Measurements from ENCODE around the gene LCE2B. TPM values are rescaled to one million over a fixed set of nuclear protein-coding genes. Genes with fewer than 3 reads are reported as not detected.

The LCE2B gene
- total RNA-seq, 2 experiments from 2014 or later: not detected

Other genes starting within 250 kb of the LCE2B start
- gene LCE5A, start 175.3 kb upstream of the LCE2B start, total RNA-seq: not detected
- gene CRCT1, start 171.6 kb upstream of the LCE2B start, total RNA-seq: not detected
- not detected for gene LCE3E, start 119.3 kb upstream of the LCE2B start, total RNA-seq
- gene LCE3D, start 105.6 kb upstream of the LCE2B start, total RNA-seq: not detected
- not detected for gene LCE3C, start 85.9 kb upstream of the LCE2B start, total RNA-seq
- not detected for gene LCE3B, start 72.3 kb upstream of the LCE2B start, total RNA-seq
- not detected for gene LCE3A, start 63.0 kb upstream of the LCE2B start, total RNA-seq
- gene LCE2D, start 22.7 kb upstream of the LCE2B start, total RNA-seq: not detected
- not detected for gene LCE2C, start 10.8 kb upstream of the LCE2B start, total RNA-seq
- gene LCE2A, start 12.2 kb downstream of the LCE2B start, total RNA-seq: not detected
- not detected for gene LCE4A, start 22.0 kb downstream of the LCE2B start, total RNA-seq
- not detected for gene KPRP, start 71.9 kb downstream of the LCE2B start, total RNA-seq
- not detected for gene LCE1F, start 89.0 kb downstream of the LCE2B start, total RNA-seq
- not detected for gene LCE1E, start 100.1 kb downstream of the LCE2B start, total RNA-seq
- gene LCE1D, start 110.6 kb downstream of the LCE2B start, total RNA-seq: not detected
- gene LCE1C, start 120.5 kb downstream of the LCE2B start, total RNA-seq: not detected
- not detected for gene LCE1B, start 125.8 kb downstream of the LCE2B start, total RNA-seq
- gene LCE1A, start 141.3 kb downstream of the LCE2B start, total RNA-seq: not detected
- gene LCE6A, start 156.7 kb downstream of the LCE2B start, total RNA-seq: not detected
- gene LCE7A, start 173.9 kb downstream of the LCE2B start, total RNA-seq: not detected
- not detected for gene SMCP, start 192.2 kb downstream of the LCE2B start, total RNA-seq
- not detected for gene IVL, start 222.4 kb downstream of the LCE2B start, total RNA-seq

All from activated CD8-positive, alpha-beta T cell treated with anti-CD3 and anti-CD28 coated beads, Interleukin-2, amount 10 ng/mL, durations not matched to agents 7 days and 5 days (primary cell).